ENCODE measurements around the gene DISP2.

Gene DISP2

DNA sequence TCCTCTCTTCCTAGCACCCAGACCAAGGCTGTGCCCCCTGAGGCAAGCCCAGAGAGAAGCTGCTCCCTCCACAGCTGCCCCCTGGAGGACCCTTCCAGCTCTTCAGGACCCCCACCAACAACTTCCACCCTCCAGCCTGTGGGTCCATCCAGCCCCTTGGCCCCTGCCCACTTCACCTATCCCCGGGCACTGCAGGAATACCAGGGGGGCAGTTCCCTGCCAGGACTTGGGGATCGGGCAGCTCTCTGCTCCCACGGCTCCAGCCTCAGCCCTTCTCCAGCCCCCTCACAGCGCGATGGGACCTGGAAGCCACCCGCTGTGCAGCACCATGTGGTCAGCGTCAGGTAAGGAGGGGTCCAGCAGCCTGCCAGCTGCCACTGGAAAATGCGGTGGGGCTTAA lies 5.6 kb downstream of the DISP2 start:
- TF ChIP-seq, protein P1, sequence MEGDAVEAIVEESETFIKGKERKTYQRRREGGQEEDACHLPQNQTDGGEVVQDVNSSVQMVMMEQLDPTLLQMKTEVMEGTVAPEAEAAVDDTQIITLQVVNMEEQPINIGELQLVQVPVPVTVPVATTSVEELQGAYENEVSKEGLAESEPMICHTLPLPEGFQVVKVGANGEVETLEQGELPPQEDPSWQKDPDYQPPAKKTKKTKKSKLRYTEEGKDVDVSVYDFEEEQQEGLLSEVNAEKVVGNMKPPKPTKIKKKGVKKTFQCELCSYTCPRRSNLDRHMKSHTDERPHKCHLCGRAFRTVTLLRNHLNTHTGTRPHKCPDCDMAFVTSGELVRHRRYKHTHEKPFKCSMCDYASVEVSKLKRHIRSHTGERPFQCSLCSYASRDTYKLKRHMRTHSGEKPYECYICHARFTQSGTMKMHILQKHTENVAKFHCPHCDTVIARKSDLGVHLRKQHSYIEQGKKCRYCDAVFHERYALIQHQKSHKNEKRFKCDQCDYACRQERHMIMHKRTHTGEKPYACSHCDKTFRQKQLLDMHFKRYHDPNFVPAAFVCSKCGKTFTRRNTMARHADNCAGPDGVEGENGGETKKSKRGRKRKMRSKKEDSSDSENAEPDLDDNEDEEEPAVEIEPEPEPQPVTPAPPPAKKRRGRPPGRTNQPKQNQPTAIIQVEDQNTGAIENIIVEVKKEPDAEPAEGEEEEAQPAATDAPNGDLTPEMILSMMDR (conservative IDR thresholded peaks at IDR 0.05; ENCODE audit: low read length): no peak
- no peak for TF ChIP-seq EZH2phosphoT487 (IDR thresholded peaks at IDR 0.05; ENCODE audit: borderline replicate concordance)
- H3K79me2 ChIP-seq (ENCODE audit: insufficient read depth, low read length): no peaks in the 10 kb centered on the region
- no peaks in the 10 kb centered on the region for H3F3A ChIP-seq (ENCODE audit: low read depth)
- H3K4me3 ChIP-seq (ENCODE audit: low read length, poor library complexity, severe bottlenecking): no peak overlapping the region
- H3K36me3 ChIP-seq (ENCODE audit: insufficient read depth, low read length): no peaks in the 10 kb centered on the region
- H3K4me2 ChIP-seq (ENCODE audit: low read depth, low read length, poor library complexity, severe bottlenecking): no peak overlapping the region
- H3K9me3 ChIP-seq (ENCODE audit: insufficient read depth, low read depth, low read length): no peaks in the 10 kb centered on the region
- no peaks in the 10 kb centered on the region for H3K27me3 ChIP-seq (ENCODE audit: insufficient read depth, low read length, poor library complexity, severe bottlenecking)
- H3K9me2 ChIP-seq (replicated peaks; ENCODE audit: low read depth, low read length): no peaks in the 10 kb centered on the region
- no peaks in the 10 kb centered on the region for H4K20me1 ChIP-seq (ENCODE audit: insufficient read depth, low read length, poor library complexity, severe bottlenecking)
- H3K4me1 ChIP-seq (ENCODE audit: insufficient read depth, low read length, poor library complexity, severe bottlenecking): peaks cover 18% of the 10 kb centered on the region
- no peak overlapping the region for H2AFZ ChIP-seq (ENCODE audit: low read length)
- H3K9ac ChIP-seq (ENCODE audit: low read depth, low read length, poor library complexity, severe bottlenecking): no peak overlapping the region

DNA sequence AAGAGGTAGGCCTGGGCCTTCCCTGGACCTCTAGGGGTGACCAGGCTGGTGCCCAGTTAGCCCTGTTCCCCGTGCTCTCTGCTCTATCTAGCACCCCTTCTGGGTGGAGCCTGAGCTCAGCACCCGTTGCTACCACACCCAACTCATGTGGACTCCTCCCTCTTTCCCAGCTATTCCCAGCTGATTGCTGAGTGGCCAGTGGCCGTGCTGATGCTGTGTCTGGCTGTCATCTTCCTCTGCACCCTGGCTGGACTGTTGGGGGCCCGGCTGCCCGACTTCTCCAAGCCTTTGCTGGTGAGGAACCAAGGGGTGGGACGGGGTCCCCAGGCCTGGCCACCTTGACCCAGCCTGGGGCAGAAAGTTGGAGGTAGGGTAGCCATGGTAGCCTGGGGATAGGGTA lies 6.2 kb downstream of the DISP2 start:
- H3K79me2 ChIP-seq (ENCODE audit: insufficient read depth, low read length): no peaks in the 10 kb centered on the region
- H3K4me3 ChIP-seq (ENCODE audit: low read length, poor library complexity, severe bottlenecking): no peak overlapping the region
- H2AFZ ChIP-seq (ENCODE audit: low read length): no peak overlapping the region
- TF ChIP-seq, protein P1 (conservative IDR thresholded peaks at IDR 0.05; ENCODE audit: low read length): no peak
- no peak for TF ChIP-seq EZH2phosphoT487 (IDR thresholded peaks at IDR 0.05; ENCODE audit: borderline replicate concordance)
- H3K36me3 ChIP-seq (ENCODE audit: insufficient read depth, low read length): no peaks in the 10 kb centered on the region
- H3K9me2 ChIP-seq (replicated peaks; ENCODE audit: low read depth, low read length): no peaks in the 10 kb centered on the region
- H3K9me3 ChIP-seq (ENCODE audit: insufficient read depth, low read depth, low read length): no peaks in the 10 kb centered on the region
- peaks cover 14% of the 10 kb centered on the region for H3K4me1 ChIP-seq (ENCODE audit: insufficient read depth, low read length, poor library complexity, severe bottlenecking)
- H3K27me3 ChIP-seq (ENCODE audit: insufficient read depth, low read length, poor library complexity, severe bottlenecking): no peaks in the 10 kb centered on the region
- no peaks in the 10 kb centered on the region for H3F3A ChIP-seq (ENCODE audit: low read depth)
- no peaks in the 10 kb centered on the region for H4K20me1 ChIP-seq (ENCODE audit: insufficient read depth, low read length, poor library complexity, severe bottlenecking)
- H3K9ac ChIP-seq (ENCODE audit: low read depth, low read length, poor library complexity, severe bottlenecking): no peak overlapping the region
- no peak overlapping the region for H3K4me2 ChIP-seq (ENCODE audit: low read depth, low read length, poor library complexity, severe bottlenecking)

DNA sequence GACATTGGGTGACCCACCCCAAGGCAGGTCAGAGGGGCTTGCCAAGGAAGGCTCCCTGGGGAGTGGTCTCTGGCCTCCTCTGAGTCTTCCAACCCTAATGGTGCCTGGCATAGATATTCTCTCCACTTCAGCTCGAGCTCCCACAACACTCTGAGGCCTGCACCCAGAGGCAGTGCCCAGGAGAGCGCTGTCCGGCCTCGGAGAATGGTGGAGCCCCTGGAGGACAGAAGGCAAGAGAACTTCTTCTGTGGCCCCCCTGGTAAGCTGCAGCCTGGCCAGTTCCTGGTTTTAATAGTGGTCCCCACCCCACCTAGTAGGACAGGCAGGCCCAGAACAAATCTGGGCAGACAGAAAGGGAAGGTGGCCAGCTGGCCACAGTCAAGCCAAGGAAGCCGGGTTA lies 7.0 kb downstream of the DISP2 start:
- no peaks in the 10 kb centered on the region for H3K36me3 ChIP-seq (ENCODE audit: insufficient read depth, low read length)
- no peak overlapping the region for H3K4me3 ChIP-seq (ENCODE audit: low read length, poor library complexity, severe bottlenecking)
- H2AFZ ChIP-seq (ENCODE audit: low read length): no peak overlapping the region
- H4K20me1 ChIP-seq (ENCODE audit: insufficient read depth, low read length, poor library complexity, severe bottlenecking): no peaks in the 10 kb centered on the region
- no peak for TF ChIP-seq EZH2phosphoT487 (IDR thresholded peaks at IDR 0.05; ENCODE audit: borderline replicate concordance)
- TF ChIP-seq, protein P1 (conservative IDR thresholded peaks at IDR 0.05; ENCODE audit: low read length): no peak
- no peaks in the 10 kb centered on the region for H3K27me3 ChIP-seq (ENCODE audit: insufficient read depth, low read length, poor library complexity, severe bottlenecking)
- no peaks in the 10 kb centered on the region for H3K9me2 ChIP-seq (replicated peaks; ENCODE audit: low read depth, low read length)
- no peaks in the 10 kb centered on the region for H3F3A ChIP-seq (ENCODE audit: low read depth)
- H3K79me2 ChIP-seq (ENCODE audit: insufficient read depth, low read length): no peaks in the 10 kb centered on the region
- no peak overlapping the region for H3K9ac ChIP-seq (ENCODE audit: low read depth, low read length, poor library complexity, severe bottlenecking)
- H3K4me2 ChIP-seq (ENCODE audit: low read depth, low read length, poor library complexity, severe bottlenecking): no peak overlapping the region
- no peaks in the 10 kb centered on the region for H3K9me3 ChIP-seq (ENCODE audit: insufficient read depth, low read depth, low read length)
- peaks cover 13% of the 10 kb centered on the region for H3K4me1 ChIP-seq (ENCODE audit: insufficient read depth, low read length, poor library complexity, severe bottlenecking)
